ENCODE measurements around the gene HTRA1. TPM values are rescaled to one million over a fixed set of nuclear protein-coding genes. Genes with fewer than 3 reads are reported as not detected.

The HTRA1 gene
- total and polyA plus RNA-seq, 2 of the 4 experiments (the other 2 are of a cell fraction) = 28.5 to 108 TPM

GRCh38 chr10:122441961-122442360 lies 19.4 kb upstream of the HTRA1 start:
- DNase-seq (peak; percentile 77), ATAC-seq (ENCODE audit: low read depth) (peak; percentile 46)
- Histone ChIP-seq H3K18ac (ENCODE audit: low read depth, low read length) (no peak overlapping the region), H2AFZ (replicated peaks; ENCODE audit: low read length, poor library complexity) (peak overlapping the region; percentile 29), H3K4me3 (ENCODE audit: insufficient read depth, low read depth, low read length) (no peak overlapping the region), H2BK20ac (ENCODE audit: low read depth, low read length) (no peak overlapping the region), H3K23ac (ENCODE audit: low read depth, low read length) (no peak overlapping the region), H3K79me1 (ENCODE audit: low read depth in 1 of 2, low read length in 2 of 2) (no peaks in the 10 kb centered on the region), H3K56ac (ENCODE audit: extremely low read depth, insufficient read depth, low read length) (no peak overlapping the region), H3K9me3 (ENCODE audit: control insufficient read depth, insufficient read depth, low read length) (peaks cover 1% of the 10 kb centered on the region), H2BK15ac (ENCODE audit: low read depth, low read length) (no peak overlapping the region), H4K20me1 (ENCODE audit: insufficient read depth, low read length) (no peaks in the 10 kb centered on the region), H3K27ac (ENCODE audit: insufficient read depth, low read length) (no peak overlapping the region), H4K8ac (ENCODE audit: low read depth in 2 of 2, low read length in 2 of 2) (no peak overlapping the region), H4K5ac (ENCODE audit: low read depth, low read length) (no peak overlapping the region), H3K4me1 (ENCODE audit: control insufficient read depth, insufficient read depth, low read length) (peaks cover 2% of the 10 kb centered on the region; the same call in 1 of the 2 replicates), H3K27me3 (ENCODE audit: control insufficient read depth, insufficient read depth, low read length) (no peaks in the 10 kb centered on the region), H2BK5ac (ENCODE audit: low read depth, low read length, poor library complexity, severe bottlenecking) (no peak overlapping the region), H3K4me2 (ENCODE audit: low read depth, low read length) (no peak overlapping the region), H3K14ac (replicated peaks; ENCODE audit: low read depth, low read length) (no peak overlapping the region), H3K9ac (ENCODE audit: low read depth, low read length) (no peak overlapping the region), H3K4ac (ENCODE audit: low read depth, low read length) (no peak overlapping the region), H2BK120ac (ENCODE audit: low read depth, low read length) (no peak overlapping the region), H2AK9ac (replicated peaks; ENCODE audit: low read depth, low read length, poor library complexity) (no peak overlapping the region), H4K91ac (ENCODE audit: insufficient read depth, low read depth, low read length) (no peak overlapping the region), H3K36me3 (ENCODE audit: control insufficient read depth, insufficient read depth, low read length) (no peaks in the 10 kb centered on the region), H2AK5ac (ENCODE audit: low read depth, low read length) (no peak overlapping the region), H3K9me1 (ENCODE audit: insufficient read depth, low read length) (no peaks in the 10 kb centered on the region)
- TF ChIP-seq ELK1 (IDR thresholded peaks at IDR 0.05; ENCODE audit: borderline replicate concordance, low read depth, low read length) (no peak), FOS (IDR thresholded peaks at IDR 0.05; ENCODE audit: low read depth, low read length) (peak; percentile 21; the same call in 1 of the 2 replicates)
- TF ChIP-seq, protein P1, sequence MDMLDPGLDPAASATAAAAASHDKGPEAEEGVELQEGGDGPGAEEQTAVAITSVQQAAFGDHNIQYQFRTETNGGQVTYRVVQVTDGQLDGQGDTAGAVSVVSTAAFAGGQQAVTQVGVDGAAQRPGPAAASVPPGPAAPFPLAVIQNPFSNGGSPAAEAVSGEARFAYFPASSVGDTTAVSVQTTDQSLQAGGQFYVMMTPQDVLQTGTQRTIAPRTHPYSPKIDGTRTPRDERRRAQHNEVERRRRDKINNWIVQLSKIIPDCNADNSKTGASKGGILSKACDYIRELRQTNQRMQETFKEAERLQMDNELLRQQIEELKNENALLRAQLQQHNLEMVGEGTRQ (IDR thresholded peaks at IDR 0.05; ENCODE audit: low read depth, low read length) = peak; percentile 54; the same call in 1 of the 2 replicates
- ChIA-PET POLR2A (ENCODE audit: unreplicated experiment) (interaction anchor here (0.7 kb wide), 1 partner anchor 11 kb away, joined by 4 read pairs; no protein-coding TSS in a partner anchor), CTCF (interaction anchor here (0.7 to 2.0 kb wide), 4 partner anchors 27 to 143 kb away, joined by 3 to 6 read pairs (median 4); no protein-coding TSS in a partner anchor)
- dilution Hi-C loops (cut with HindIII; ENCODE audit: low sequenced_read_pairs, unreplicated experiment) (no loop called here), in situ Hi-C loops (cut with MboI; ENCODE audit: low sequenced_read_pairs) (no loop called here), intact Hi-C loops (cut with micrococcal nuclease) (no loop called here)
- WGBS, 2 experiments (ENCODE audit: extremely low coverage in 2 of 2, insufficient read length in 1 of 2) = 40% methylated on average over 3 of the region's 7 CpGs; no CpG with 5 or more reads in 1 of the 2 experiments
- no TSS peak for BruUV-seq (replicated peaks)

Measured in IMR-90 (cell line).